Activated gamma-delta T cell (primary cell): ENCODE results near the gene STOML2.

Experiments used
- DNase-seq: peaks from one replicate; lab custom pipeline; 2025; lab: John Stamatoyannopoulos, UW

STOML2 gene

GRCh38 chr9:35107297-35108290 lies 4.7 kb upstream of the STOML2 start:
- no peak for DNase-seq

GRCh38 chr9:35106343-35106730 lies 3.4 kb upstream of the STOML2 start:
- DNase-seq: no peak

GRCh38 chr9:35105571-35106342 lies 2.8 kb upstream of the STOML2 start:
- no peak for DNase-seq

GRCh38 chr9:35105126-35105525 lies 2.2 kb upstream of the STOML2 start:
- no peak for DNase-seq

- no peak for DNase-seq
Observed at GRCh38 chr9:35104586-35104985, 1.7 kb upstream of the STOML2 start.

GRCh38 chr9:35103660-35104191 lies 795 bp upstream of the STOML2 start:
- no peak for DNase-seq

- no peak for DNase-seq
Observed at GRCh38 chr9:35102465-35102768, 514 bp downstream of the STOML2 start.

- DNase-seq: no peak
Observed at GRCh38 chr9:35097573-35097972, 5.4 kb downstream of the STOML2 start.

GRCh38 chr9:35096035-35096849 lies 6.7 kb downstream of the STOML2 start, which contains the start of gene PIGO:
PIGO (minus strand) TSS chr9:35096591; CDS start chr9:35095565, 1,026 bp downstream.
- DNase-seq: peak; percentile 75

GRCh38 chr9:35091536-35091935 lies 11.4 kb downstream of the STOML2 start:
- no peak for DNase-seq

GRCh38 chr9:35089434-35089833 lies 13.5 kb downstream of the STOML2 start:
- no peak for DNase-seq

- no peak for DNase-seq
Observed at GRCh38 chr9:35085078-35085477, 17.9 kb downstream of the STOML2 start.

GRCh38 chr9:35079426-35080341 lies 23.2 kb downstream of the STOML2 start, which contains the start of gene FANCG:
FANCG (minus strand) TSS chr9:35079942; CDS start chr9:35079524, 418 bp downstream.
- DNase-seq: peak; percentile 50

- no peak for DNase-seq
Observed at GRCh38 chr9:35079041-35079425, 23.9 kb downstream of the STOML2 start.

GRCh38 chr9:35078066-35078465 lies 24.9 kb downstream of the STOML2 start:
- no peak for DNase-seq

- DNase-seq: no peak
Observed at GRCh38 chr9:35076848-35077247, 26.1 kb downstream of the STOML2 start.

- no peak for DNase-seq
Observed at GRCh38 chr9:35075358-35075757, 27.6 kb downstream of the STOML2 start.

- no peak for DNase-seq
Observed at GRCh38 chr9:35074791-35075190, 28.1 kb downstream of the STOML2 start.

GRCh38 chr9:35074141-35074540 lies 28.8 kb downstream of the STOML2 start:
- no peak for DNase-seq

GRCh38 chr9:35073279-35073612 lies 29.7 kb downstream of the STOML2 start:
- DNase-seq: no peak
